ENCODE measurements around the gene EYA3. TPM values are rescaled to one million over a fixed set of nuclear protein-coding genes. Genes with fewer than 3 reads are reported as not detected.

The EYA3 gene
- total and polyA plus RNA-seq, 2 of the 8 experiments (the other 6 are each of a cell fraction or from before 2014, with no cell fraction given): 15.0 to 33.9 TPM

- FAIRE-seq: peak; percentile 91
- TF ChIP-seq POLR2AphosphoS5 (IDR thresholded peaks at IDR 0.05; ENCODE audit: low read depth, low read length) (peak; percentile 88), NRF1 (IDR thresholded peaks at IDR 0.05; ENCODE audit: low read depth, low read length) (no peak), TEAD4 (IDR thresholded peaks at IDR 0.05; ENCODE audit: low read depth, low read length) (peak; percentile 66; the same call in 1 of the 2 replicates), CTBP2 (IDR thresholded peaks at IDR 0.05; ENCODE audit: borderline replicate concordance, insufficient read depth, insufficient read length, low read length) (no peak), ASH2L (IDR thresholded peaks at IDR 0.05; ENCODE audit: low read length) (no peak), E2F6 (IDR thresholded peaks at IDR 0.05) (peak; percentile 49; the same call in 1 of the 2 replicates), POLR2A (IDR thresholded peaks at IDR 0.05; ENCODE audit: control extremely low read depth in 1 of 2, low read depth in 2 of 2, low read length in 2 of 2) (peak; percentile 72 to 91), ZNF274 (IDR thresholded peaks at IDR 0.05; ENCODE audit: borderline replicate concordance, extremely low read depth, low read length) (no peak)
Observed at GRCh38 chr1:27934818-27935549, 153.4 kb downstream of the EYA3 start, which contains the start of gene SMPDL3B. TSS of gene SMPDL3B (plus strand) at chr1:27935000. CDS start at chr1:27935184, 184 bp downstream.

More at GRCh38 chr1:27934818-27935549, 153.4 kb downstream of the EYA3 start, which contains the start of gene SMPDL3B:
- Histone ChIP-seq H2BK20ac (ENCODE audit: low read length) (peak within 1 kb of the TSS; percentile 16), H3K23me2 (ENCODE audit: low read depth, low read length) (peaks cover 11% of the 10 kb centered on the region), H2BK5ac (ENCODE audit: low read depth, low read length) (peak within 1 kb of the TSS; percentile 82), H3K23ac (ENCODE audit: insufficient read length) (no peak within 1 kb of the TSS), H2AFZ (ENCODE audit: low read length) (no peak within 1 kb of the TSS), H3K14ac (ENCODE audit: insufficient read length) (no peak within 1 kb of the TSS), H3K79me1 (ENCODE audit: low read depth, low read length) (peaks cover 7% of the 10 kb centered on the region; the same call in 1 of the 2 replicates), H2BK15ac (ENCODE audit: low read length) (peak within 1 kb of the TSS; percentile 88; the same call in 1 of the 2 replicates), H2AK5ac (ENCODE audit: low read depth, low read length) (peak within 1 kb of the TSS; percentile 32; the same call in 1 of the 2 replicates), H3K9ac (replicated peaks in 1 of 4; ENCODE audit: extremely low read depth in 1 of 4, low read depth in 3 of 4, low read length in 3 of 4) (peak within 1 kb of the TSS; percentile 62 to 80 (median 72)), H3K4me1 (replicated peaks in 1 of 4; ENCODE audit: control insufficient read depth in 3 of 4, insufficient read depth in 4 of 4, low read length in 3 of 4) (peaks cover 17 to 26% (median 22%) of the 10 kb centered on the region in 4 experiments), H4K5ac (ENCODE audit: insufficient read length, low read depth, low read length) (peak within 1 kb of the TSS; percentile 49), H3K79me2 (ENCODE audit: control insufficient read depth in 1 of 2, insufficient read depth in 2 of 2, low read length in 2 of 2) (peaks cover 0 to 21% of the 10 kb centered on the region in 2 experiments; a peak in 3 of 4 replicates), H3K27ac (ENCODE audit: low read depth, low read length) (peak within 1 kb of the TSS; percentile 51; the same call in 1 of the 2 replicates), H3K4me3 (ENCODE audit: extremely low read depth in 1 of 4, insufficient read depth in 2 of 4, low read depth in 3 of 4, low read length in 4 of 4) (peak within 1 kb of the TSS; percentile 66 to 89 (median 68)), H3K18ac (ENCODE audit: extremely low read depth, low read length) (peak within 1 kb of the TSS; percentile 95), H4K8ac (ENCODE audit: extremely low read depth, insufficient read depth, low read length) (no peak within 1 kb of the TSS; the same call in 1 of the 2 replicates), H3K4ac (replicated peaks; ENCODE audit: insufficient read length, low read depth, low read length) (peak within 1 kb of the TSS; percentile 39), H3K4me2 (ENCODE audit: insufficient read depth in 1 of 2, low read depth in 2 of 2, low read length in 2 of 2) (peak within 1 kb of the TSS; percentile 73 to 97), H4K91ac (replicated peaks; ENCODE audit: insufficient read length, low read length) (peak within 1 kb of the TSS; percentile 76), H3K27me3 (replicated peaks in 1 of 4; ENCODE audit: control insufficient read depth in 3 of 4, extremely low read depth in 1 of 4, insufficient read depth in 3 of 4, low read length in 3 of 4) (no peaks in the 10 kb centered on the region), H3K36me3 (ENCODE audit: control insufficient read depth in 2 of 4, insufficient read depth in 4 of 4, low read length in 3 of 4) (peaks cover 0 to 4% (median 0%) of the 10 kb centered on the region in 4 experiments; a peak in 1 of 8 replicates), H3K9me3 (ENCODE audit: insufficient read depth in 2 of 2, low read depth in 1 of 2, low read length in 1 of 2) (no peaks in the 10 kb centered on the region), H2BK12ac (ENCODE audit: low read depth, low read length) (peak within 1 kb of the TSS; percentile 92), H4K20me1 (replicated peaks in 1 of 2; ENCODE audit: control insufficient read depth in 1 of 2, insufficient read depth in 2 of 2, low read length in 2 of 2) (no peaks in the 10 kb centered on the region), H2BK120ac (replicated peaks; ENCODE audit: low read depth, low read length) (no peak within 1 kb of the TSS), H3K56ac (replicated peaks; ENCODE audit: insufficient read length, low read depth, low read length) (peak within 1 kb of the TSS; percentile 35)
- 6% methylated on average over 16 of the region's 16 CpGs; no CpG with 5 or more reads in 1 of the 2 experiments for WGBS, 2 experiments (ENCODE audit: extremely low coverage in 1 of 2, insufficient coverage in 1 of 2, insufficient read length in 1 of 2, insufficient replicate concordance in 2 of 2, low coverage in 1 of 2, low lambda C conversion rate in 2 of 2, missing lambda C conversion rate in 1 of 2)
- peak; percentile 86 to 88 for DNase-seq (ENCODE audit: low read depth in 1 of 2, low spot score in 2 of 2)
- POLR2A ChIA-PET (ENCODE audit: partially characterized antibody): interaction anchor here (0.6 to 3.7 kb wide), 8 partner anchors 9 to 376 kb away, joined by 3 to 28 read pairs (median 4); partner anchors contain the start of gene PPP1R8
- CTCF ChIA-PET (ENCODE audit: partially characterized antibody): interaction anchor here (0.6 to 1.9 kb wide), 7 partner anchors 8 to 969 kb away, joined by 3 to 9 read pairs (median 4); no protein-coding TSS in a partner anchor

Measured in H1 (cell line).